Measurements from ENCODE around the gene ABCB1.
A peak's percentile ranks its signal among the peaks of the same experiment; 100 is the strongest.

Gene ABCB1

GRCh38 chr7:87476179-87476557 lies 124.5 kb downstream of the ABCB1 start:
- peaks cover 54% of the 10 kb centered on the region for H3K27me3 ChIP-seq (ENCODE audit: low read depth, low read length)
- peak overlapping the region; percentile 79 for H3K4me3 ChIP-seq (ENCODE audit: low read length)
- H3K36me3 ChIP-seq (replicated peaks; ENCODE audit: low read depth, low read length) = no peaks in the 10 kb centered on the region
- H2AFZ ChIP-seq (ENCODE audit: low read depth, low read length) = peak overlapping the region; percentile 76
- H3K4me2 ChIP-seq (ENCODE audit: low read length) = peak overlapping the region; percentile 99
- H4K20me1 ChIP-seq (ENCODE audit: insufficient read depth, low read length) = peaks cover 5% of the 10 kb centered on the region; the same call in 1 of the 2 replicates
- H3K9me3 ChIP-seq (ENCODE audit: insufficient read depth, low read length) = no peaks in the 10 kb centered on the region
- no peak for TF ChIP-seq EZH2phosphoT487 (IDR thresholded peaks at IDR 0.05; ENCODE audit: low read depth)
- TF ChIP-seq CTCF (IDR thresholded peaks at IDR 0.05; ENCODE audit: low read depth, low read length) = no peak
- H3K4me1 ChIP-seq (ENCODE audit: low read length) = peaks cover 33% of the 10 kb centered on the region
- no peak overlapping the region for H3K27ac ChIP-seq (ENCODE audit: low read length)
- H3K79me2 ChIP-seq (ENCODE audit: low read length) = no peaks in the 10 kb centered on the region
- peak overlapping the region; percentile 74 for H3K9ac ChIP-seq (ENCODE audit: low read length)

GRCh38 chr7:87475359-87476178 lies 125.1 kb downstream of the ABCB1 start, which contains the start of gene ABCB4:
ABCB4 (minus strand) TSS chr7:87475680; CDS start chr7:87475465, 215 bp downstream.
- no peaks in the 10 kb centered on the region for H3K79me2 ChIP-seq (ENCODE audit: low read length)
- H3K4me2 ChIP-seq (ENCODE audit: low read length) = peak within 1 kb of the TSS; percentile 99
- no peaks in the 10 kb centered on the region for H3K36me3 ChIP-seq (replicated peaks; ENCODE audit: low read depth, low read length)
- H4K20me1 ChIP-seq (ENCODE audit: insufficient read depth, low read length) = peaks cover 5% of the 10 kb centered on the region; the same call in 1 of the 2 replicates
- TF ChIP-seq EZH2phosphoT487 (IDR thresholded peaks at IDR 0.05; ENCODE audit: low read depth) (no peak), CTCF (IDR thresholded peaks at IDR 0.05; ENCODE audit: low read depth, low read length) (no peak)
- peak within 1 kb of the TSS; percentile 76 for H2AFZ ChIP-seq (ENCODE audit: low read depth, low read length)
- H3K4me3 ChIP-seq (ENCODE audit: low read length) = peak within 1 kb of the TSS; percentile 79
- H3K4me1 ChIP-seq (ENCODE audit: low read length) = peaks cover 29% of the 10 kb centered on the region
- no peaks in the 10 kb centered on the region for H3K9me3 ChIP-seq (ENCODE audit: insufficient read depth, low read length)
- peak within 1 kb of the TSS; percentile 74 for H3K9ac ChIP-seq (ENCODE audit: low read length)
- peak within 1 kb of the TSS; percentile 65 for H3K27ac ChIP-seq (ENCODE audit: low read length)
- peaks cover 54% of the 10 kb centered on the region for H3K27me3 ChIP-seq (ENCODE audit: low read depth, low read length)

DNA sequence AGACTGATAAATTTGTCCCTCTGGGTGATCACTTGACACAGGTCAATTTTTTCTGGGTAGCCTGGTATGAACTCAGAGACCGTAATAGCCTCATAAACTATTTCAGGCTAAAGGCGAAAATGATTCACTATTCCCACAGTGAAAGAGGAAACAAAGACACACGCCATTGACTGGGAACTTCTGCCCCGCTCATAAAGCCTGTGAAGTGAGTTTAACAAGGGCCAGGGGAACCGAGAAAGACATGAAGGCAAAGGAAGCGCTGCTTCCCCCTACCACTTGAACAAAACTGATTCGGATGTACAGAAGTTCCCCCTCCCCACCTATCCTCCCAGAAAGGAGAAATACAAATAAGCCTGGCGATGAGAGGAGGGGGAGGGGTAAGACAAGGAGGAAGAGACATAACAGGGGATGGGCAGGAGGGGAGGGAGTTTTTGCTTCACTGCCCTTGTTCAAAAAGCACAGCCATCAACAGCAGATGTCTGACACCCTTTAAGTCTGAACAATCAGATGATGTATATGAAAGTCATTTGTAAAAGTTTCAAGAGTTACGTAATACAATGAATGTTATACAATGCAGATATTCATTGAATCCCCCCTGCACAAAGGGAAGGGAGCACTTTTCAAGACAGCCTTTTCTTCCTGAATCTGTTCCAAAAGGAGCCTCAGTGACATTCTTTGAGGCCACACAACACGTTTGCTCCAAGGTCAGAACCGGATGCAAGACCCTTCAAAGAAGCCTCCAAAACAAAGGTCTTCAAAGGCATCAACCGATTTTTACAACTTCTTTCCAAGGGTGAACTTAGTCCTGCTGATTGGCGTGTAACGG lies 125.9 kb downstream of the ABCB1 start:
- Histone ChIP-seq H2AFZ (ENCODE audit: low read depth, low read length) (peak overlapping the region; percentile 66), H3K4me2 (ENCODE audit: low read length) (peak overlapping the region; percentile 99), H3K4me1 (ENCODE audit: low read length) (peaks cover 29% of the 10 kb centered on the region), H3K9me3 (ENCODE audit: insufficient read depth, low read length) (no peaks in the 10 kb centered on the region), H4K20me1 (ENCODE audit: insufficient read depth, low read length) (peaks cover 5% of the 10 kb centered on the region; the same call in 1 of the 2 replicates), H3K9ac (ENCODE audit: low read length) (peak overlapping the region; percentile 74), H3K4me3 (ENCODE audit: low read length) (peak overlapping the region; percentile 79), H3K27me3 (ENCODE audit: low read depth, low read length) (peaks cover 48% of the 10 kb centered on the region), H3K36me3 (replicated peaks; ENCODE audit: low read depth, low read length) (no peaks in the 10 kb centered on the region), H3K27ac (ENCODE audit: low read length) (peak overlapping the region; percentile 65), H3K79me2 (ENCODE audit: low read length) (no peaks in the 10 kb centered on the region)
- TF ChIP-seq EZH2phosphoT487 (IDR thresholded peaks at IDR 0.05; ENCODE audit: low read depth) (no peak), CTCF (IDR thresholded peaks at IDR 0.05; ENCODE audit: low read depth, low read length) (no peak)

- Histone ChIP-seq H2AFZ (ENCODE audit: low read depth, low read length) (no peak overlapping the region), H3K27me3 (ENCODE audit: low read depth, low read length) (peaks cover 41% of the 10 kb centered on the region), H3K4me2 (ENCODE audit: low read length) (peak overlapping the region; percentile 99), H3K4me1 (ENCODE audit: low read length) (peaks cover 29% of the 10 kb centered on the region), H4K20me1 (ENCODE audit: insufficient read depth, low read length) (peaks cover 5% of the 10 kb centered on the region; the same call in 1 of the 2 replicates), H3K36me3 (replicated peaks; ENCODE audit: low read depth, low read length) (no peaks in the 10 kb centered on the region), H3K9ac (ENCODE audit: low read length) (peak overlapping the region; percentile 5; the same call in 1 of the 2 replicates), H3K27ac (ENCODE audit: low read length) (peak overlapping the region; percentile 65), H3K9me3 (ENCODE audit: insufficient read depth, low read length) (no peaks in the 10 kb centered on the region), H3K79me2 (ENCODE audit: low read length) (no peaks in the 10 kb centered on the region), H3K4me3 (ENCODE audit: low read length) (peak overlapping the region; percentile 79)
- no peak for TF ChIP-seq CTCF (IDR thresholded peaks at IDR 0.05; ENCODE audit: low read depth, low read length)
- TF ChIP-seq EZH2phosphoT487 (IDR thresholded peaks at IDR 0.05; ENCODE audit: low read depth) = no peak
These were observed 126.7 kb downstream of the ABCB1 start for GRCh38 chr7:87473986-87474385.
